AG09319 (cell line): Measurements from ENCODE around the gene RGL1.

Source experiments
- DNase-seq: peaks from one replicate; pipeline ENCODE4 v3.0.0-alpha.2; 2010; ENCODE audit warnings: low read depth; ENCODE audit errors: extremely low read depth
- CTCF ChIP-seq: IDR thresholded peaks from 2 replicates; pipeline ENCODE4 v1.5.1; 2011; ENCODE audit warnings: low read depth, mild to moderate bottlenecking, inconsistent platforms, low read length, moderate library complexity

The RGL1 gene

DNA sequence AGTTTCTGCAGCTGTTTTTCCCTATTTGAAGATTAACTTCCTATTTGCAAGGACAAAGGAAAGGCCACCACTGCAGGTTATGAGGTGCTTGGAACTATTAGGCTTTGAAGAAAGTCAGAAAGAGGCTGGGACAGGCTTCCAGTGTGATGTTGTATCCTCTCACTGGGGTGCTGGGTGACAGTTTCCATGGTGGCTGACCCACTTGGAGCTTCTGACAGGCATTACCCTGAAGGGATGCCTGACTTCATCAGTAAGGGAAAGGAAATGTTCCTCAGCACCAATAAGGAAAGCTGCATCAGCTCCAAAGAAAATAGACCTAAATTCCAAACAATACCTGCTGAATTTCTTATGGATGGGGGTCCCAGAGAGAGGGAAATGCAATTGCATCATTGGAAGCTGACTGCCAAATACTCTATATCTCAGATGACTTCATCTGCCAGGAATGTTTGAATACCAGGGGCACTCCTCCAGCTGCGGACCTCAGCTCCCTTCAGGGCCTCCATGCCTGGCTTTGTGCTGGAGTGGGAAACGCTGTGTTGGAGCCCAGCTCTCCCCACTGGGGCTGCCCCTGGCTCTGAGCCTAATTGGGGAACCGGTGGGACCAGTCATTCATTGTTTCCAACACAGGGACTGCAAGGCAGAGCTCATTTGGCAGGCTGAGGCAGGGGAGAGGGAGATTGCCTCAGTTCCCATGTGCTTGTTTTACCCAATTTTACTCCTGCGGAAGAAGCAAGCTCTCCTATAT lies 76.6 kb downstream of the RGL1 start:
- no peak for TF ChIP-seq CTCF
- DNase-seq: no peak

DNA sequence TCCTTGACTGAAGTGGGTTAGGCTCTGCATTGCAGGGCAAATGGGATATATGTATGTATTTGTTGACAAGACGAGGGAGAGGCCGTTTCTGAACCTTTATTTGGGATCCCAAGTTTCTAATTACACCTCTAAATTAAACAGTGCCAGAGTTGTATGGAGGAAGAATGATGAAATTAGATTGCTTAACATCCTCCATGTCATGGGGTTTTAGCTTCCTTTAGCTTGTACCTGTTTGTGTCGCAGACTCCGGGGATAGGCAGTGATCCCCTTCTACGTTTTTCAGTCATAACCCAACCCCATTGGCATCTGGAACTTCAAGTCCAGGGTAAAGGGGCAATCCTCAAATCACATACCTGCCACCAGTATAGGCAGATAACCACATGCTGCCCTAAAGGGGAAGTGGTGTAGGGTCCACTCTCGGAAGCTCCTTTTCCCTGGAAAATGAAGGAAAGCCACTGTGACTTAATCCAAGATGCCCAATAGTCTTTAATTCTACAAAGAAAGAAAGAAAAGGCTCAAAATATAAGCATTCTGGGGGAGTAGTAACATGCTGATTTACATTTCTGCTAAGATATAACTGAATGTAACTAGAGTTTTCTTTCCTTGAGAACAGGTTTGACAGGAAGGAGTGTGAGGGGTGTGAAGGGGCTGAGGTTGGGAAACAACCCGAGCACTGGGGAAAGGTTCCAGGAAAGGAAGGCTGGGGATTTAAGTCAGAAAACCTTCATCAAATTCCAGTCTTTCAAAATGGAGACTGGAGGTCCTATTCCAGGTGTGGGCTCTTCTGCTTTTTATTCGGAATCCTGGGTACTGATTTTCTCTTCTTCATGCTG lies 77.6 kb downstream of the RGL1 start:
- no peak for DNase-seq
- no peak for TF ChIP-seq CTCF

DNA sequence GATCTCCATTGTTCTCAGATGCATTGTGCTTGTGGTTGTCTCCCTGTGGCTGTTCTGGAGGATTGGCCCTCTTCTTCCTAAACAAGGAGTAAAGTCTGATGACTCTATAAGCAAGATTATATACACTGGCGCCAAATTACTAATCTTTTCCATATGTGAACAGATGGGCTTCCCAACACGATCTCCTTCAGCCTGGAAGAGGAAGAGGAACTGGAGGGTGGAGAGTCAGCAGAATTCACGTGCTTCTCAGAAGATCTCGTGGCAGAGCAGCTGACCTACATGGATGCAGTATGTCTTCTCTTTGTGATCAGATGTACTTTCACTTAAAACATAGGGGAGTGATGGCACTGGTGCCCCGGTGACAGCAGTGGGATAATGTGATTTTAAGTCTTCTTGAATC lies 78.7 kb downstream of the RGL1 start:
- DNase-seq: no peak
- no peak for TF ChIP-seq CTCF

DNA sequence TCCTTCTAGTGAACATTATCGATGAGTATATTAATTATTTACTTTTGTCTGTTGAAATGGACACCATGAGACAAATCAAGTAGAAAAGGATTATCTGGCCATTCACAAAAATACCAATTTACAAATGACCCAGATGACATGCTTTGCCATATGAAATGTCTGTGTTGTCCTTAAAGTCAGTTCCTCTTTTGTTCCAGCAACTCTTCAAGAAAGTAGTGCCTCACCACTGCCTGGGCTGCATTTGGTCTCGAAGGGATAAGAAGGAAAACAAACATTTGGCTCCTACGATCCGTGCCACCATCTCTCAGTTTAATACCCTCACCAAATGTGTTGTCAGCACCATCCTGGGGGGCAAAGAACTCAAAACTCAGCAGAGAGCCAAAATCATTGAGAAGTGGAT lies 79.6 kb downstream of the RGL1 start:
- TF ChIP-seq CTCF: no peak
- no peak for DNase-seq

DNA sequence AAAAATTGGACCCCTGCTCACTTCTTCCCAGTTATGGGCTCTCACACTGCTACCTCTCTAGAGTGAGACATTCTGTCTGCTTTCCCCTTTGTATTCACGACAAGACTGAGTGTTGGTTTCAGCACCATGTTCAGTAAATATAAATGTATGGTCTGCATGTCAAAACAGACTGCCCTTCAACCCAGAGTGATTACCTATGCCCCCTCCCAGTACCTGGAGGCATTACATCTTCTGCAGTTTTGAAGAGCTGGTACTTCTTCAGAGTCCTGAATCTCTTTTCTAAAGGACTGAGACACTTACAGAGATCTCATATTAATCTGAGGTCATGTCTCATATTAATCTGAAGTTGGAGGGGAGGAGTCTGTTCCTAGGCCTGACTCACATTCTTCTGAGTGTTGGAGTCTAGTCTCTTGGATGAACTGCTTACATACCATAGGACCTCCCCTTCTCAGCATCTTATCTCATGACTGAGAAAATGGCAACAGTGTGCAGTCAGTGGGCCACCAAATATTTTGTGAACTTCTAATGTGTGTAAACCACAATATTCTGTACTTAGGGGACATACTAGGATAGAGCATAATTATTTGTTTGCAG lies 80.3 kb downstream of the RGL1 start:
- no peak for DNase-seq
- TF ChIP-seq CTCF: no peak

GRCh38 chr1:183886083-183886828 lies 81.3 kb downstream of the RGL1 start:
- no peak for DNase-seq
- no peak for TF ChIP-seq CTCF
